Measurements from ENCODE around the gene PMVK. TPM values are rescaled to one million over a fixed set of nuclear protein-coding genes. Genes with fewer than 3 reads are reported as not detected.

Gene PMVK
- total RNA-seq, 1 experiment from 2014 or later: 24.0 TPM

- Histone ChIP-seq H3K27me3 (ENCODE audit: insufficient read depth, low read length) (no peaks in the 10 kb centered on the region), H2AFZ (ENCODE audit: low read depth, low read length, poor library complexity, severe bottlenecking) (no peak overlapping the region), H3K79me2 (ENCODE audit: insufficient read depth, low read length) (no peaks in the 10 kb centered on the region), H4K20me1 (ENCODE audit: insufficient read depth) (no peaks in the 10 kb centered on the region), H3K4me1 (ENCODE audit: control insufficient read depth in 1 of 2, insufficient read depth in 2 of 2, low read length in 2 of 2) (no peaks in the 10 kb centered on the region), H3K9me2 (ENCODE audit: insufficient read depth) (no peaks in the 10 kb centered on the region), H3K4me2 (ENCODE audit: low read length) (no peak overlapping the region), H3K27ac (ENCODE audit: low read depth, low read length) (no peak overlapping the region), H3K36me3 (ENCODE audit: control insufficient read depth in 1 of 2, insufficient read depth in 2 of 2, low read length in 2 of 2) (no peaks in the 10 kb centered on the region), H3K9ac (ENCODE audit: low read length) (no peak overlapping the region), H3K4me3 (replicated peaks in 1 of 2; ENCODE audit: low read depth in 1 of 2, low read length in 2 of 2) (no peak overlapping the region), H3K9me3 (ENCODE audit: control insufficient read depth in 1 of 2, insufficient read depth in 1 of 2, low read depth in 1 of 2, low read length in 2 of 2) (peaks cover 0 to 17% of the 10 kb centered on the region in 2 experiments; a peak in 1 of 4 replicates)
- CTCF ChIA-PET: no interaction called here
- intact Hi-C loops (cut with micrococcal nuclease): no loop called here
- no TSS peak for BruUV-seq (replicated peaks)
- DNase-seq (ENCODE audit: low read depth, low spot score) (no peak), ATAC-seq (no peak)
- POLR2A ChIA-PET: no interaction called here
- RAD21 ChIA-PET (ENCODE audit: low non-redundant PET in 1 of 2, low total read pairs in 2 of 2, uncharacterized antibody in 2 of 2, unreplicated experiment in 2 of 2): no interaction called here
- TF ChIP-seq, protein P1, sequence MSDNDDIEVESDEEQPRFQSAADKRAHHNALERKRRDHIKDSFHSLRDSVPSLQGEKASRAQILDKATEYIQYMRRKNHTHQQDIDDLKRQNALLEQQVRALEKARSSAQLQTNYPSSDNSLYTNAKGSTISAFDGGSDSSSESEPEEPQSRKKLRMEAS (IDR thresholded peaks at IDR 0.05): no peak
- TF ChIP-seq SP1 (IDR thresholded peaks at IDR 0.05; ENCODE audit: low read depth) (no peak), ZBTB33 (IDR thresholded peaks at IDR 0.05; ENCODE audit: extremely low read depth, insufficient replicate concordance, low read length) (no peak), REST (IDR thresholded peaks at IDR 0.05; ENCODE audit: low read depth) (no peak), FOSL1 (IDR thresholded peaks at IDR 0.05; ENCODE audit: low read depth) (no peak), RAD21 (IDR thresholded peaks at IDR 0.05; ENCODE audit: low read depth) (no peak), EGR1 (IDR thresholded peaks at IDR 0.05; ENCODE audit: low read depth) (no peak), POLR2A (IDR thresholded peaks at IDR 0.05; ENCODE audit: borderline replicate concordance, extremely low read depth, insufficient read depth, insufficient read length) (no peak), CTCF (IDR thresholded peaks at IDR 0.05 in 2 of 3, conservative IDR thresholded peaks at IDR 0.05 in 1 of 3; ENCODE audit: borderline replicate concordance in 1 of 3, insufficient read depth in 1 of 3, low read depth in 2 of 3, low read length in 2 of 3) (no peak), YY1 (IDR thresholded peaks at IDR 0.05; ENCODE audit: extremely low read depth, insufficient replicate concordance, low read depth, low read length) (no peak), ELF1 (IDR thresholded peaks at IDR 0.05; ENCODE audit: borderline replicate concordance, low read depth) (no peak), ZFX (IDR thresholded peaks at IDR 0.05) (no peak), SIN3A (IDR thresholded peaks at IDR 0.05; ENCODE audit: low read depth) (no peak), ZNF274 (IDR thresholded peaks at IDR 0.05; ENCODE audit: low read depth, low read length) (no peak), TCF7L2 (IDR thresholded peaks at IDR 0.05; ENCODE audit: borderline replicate concordance, extremely low read depth, insufficient read depth, insufficient read length) (no peak), JUND (IDR thresholded peaks at IDR 0.05) (no peak)
Measured at GRCh38 chr1:154910851-154911250, 25.7 kb downstream of the PMVK start.

Data from HCT116 (cell line).